HL-60/S4 (cell line): ENCODE measurements around the gene FLRT2.

Experiments
- in situ Hi-C: fragments of 300-500 bp; cut with MboI; formaldehyde crosslinking; loops from 2 replicates; pipeline ENCODE4 v1.14.3; 2022; ENCODE audit warnings: low sequenced_read_pairs

Gene FLRT2

DNA sequence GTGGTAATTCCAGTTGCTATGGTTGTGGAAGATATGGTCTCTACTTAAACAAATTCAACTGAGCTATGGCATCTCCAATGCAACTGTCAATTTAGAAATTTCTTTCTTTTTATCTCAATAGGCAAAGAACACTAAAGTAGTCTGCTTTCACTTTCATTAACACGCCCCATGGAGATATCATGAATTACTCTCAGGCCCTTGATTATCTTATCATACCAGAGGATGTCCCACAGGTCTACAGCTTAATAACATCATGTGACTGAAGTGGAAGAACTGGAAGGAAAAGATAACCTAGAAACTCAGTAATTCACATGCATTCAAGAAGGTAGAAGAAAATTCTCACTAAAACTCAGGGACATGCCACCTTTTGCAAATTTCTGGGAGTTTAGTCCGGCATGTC is 114.3 kb downstream of the FLRT2 start:
- in situ Hi-C loops, result no loop called here

DNA sequence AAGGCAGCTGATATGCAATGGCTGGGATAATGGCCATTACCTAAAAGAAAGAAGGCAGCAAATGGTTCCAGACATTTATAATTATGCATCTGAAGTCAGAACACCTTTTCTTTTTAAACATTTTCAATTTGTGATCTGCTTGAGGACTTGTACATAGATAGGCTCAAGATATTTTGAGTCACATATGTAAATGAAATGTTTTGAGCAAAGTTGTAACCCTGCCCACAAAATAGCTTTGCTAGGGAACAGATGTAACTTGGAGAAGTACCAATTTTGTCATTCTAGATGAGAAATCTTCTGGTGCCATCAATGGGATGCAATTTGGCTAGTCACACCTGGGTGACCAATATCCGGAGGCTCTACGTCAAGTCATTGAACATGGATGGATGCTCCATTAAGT is 123.1 kb downstream of the FLRT2 start:
- in situ Hi-C loops, result no loop called here

DNA sequence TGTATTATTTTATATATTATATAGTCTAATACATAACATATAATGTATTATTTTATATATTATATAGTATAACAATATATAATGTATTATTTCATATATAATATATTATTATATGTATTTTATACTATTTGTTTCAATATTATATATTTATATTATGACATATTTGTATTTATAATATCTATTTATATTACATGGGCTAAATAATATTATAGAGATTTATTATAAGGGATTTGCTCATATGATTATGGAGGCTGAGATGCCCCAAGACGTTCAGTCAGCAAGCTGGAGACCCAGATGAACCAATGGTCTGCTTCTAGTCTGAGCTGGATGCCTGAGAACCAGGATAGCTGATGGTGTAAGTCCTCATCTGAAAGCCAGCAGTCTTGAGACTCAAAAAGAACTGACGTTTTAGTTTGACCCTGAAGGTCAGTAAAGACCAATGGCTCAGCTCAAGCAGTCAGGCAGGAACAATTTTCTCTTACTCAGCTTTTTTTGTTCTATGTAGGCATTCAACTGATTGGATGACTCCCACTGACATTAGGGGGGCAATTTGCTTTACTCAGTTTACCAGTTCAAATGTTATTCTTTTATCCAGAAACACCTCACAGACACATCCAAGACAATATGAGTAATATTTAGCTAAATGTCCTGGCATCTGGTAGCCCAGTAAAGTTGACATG is 130.4 kb downstream of the FLRT2 start:
- in situ Hi-C loops, result no loop called here

DNA sequence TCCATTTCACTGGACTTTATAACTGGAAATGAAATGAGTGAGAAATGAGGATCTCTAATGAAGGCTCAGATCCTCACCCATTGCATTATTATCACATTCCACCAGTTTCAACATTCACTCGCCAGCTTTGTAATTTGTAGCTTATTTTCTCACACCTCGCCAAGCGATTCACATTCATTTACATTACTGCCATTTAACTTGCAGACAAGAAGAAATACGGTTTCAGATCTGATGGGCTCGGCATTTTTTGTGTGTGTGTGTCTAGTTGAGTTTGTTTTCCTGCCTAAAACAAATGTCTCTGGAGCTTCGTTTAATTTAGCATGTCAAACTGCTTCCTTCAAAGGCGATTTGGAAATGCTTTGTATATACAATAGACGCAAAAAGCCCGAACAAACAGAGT is 132.2 kb downstream of the FLRT2 start:
- in situ Hi-C loops, result no loop called here

DNA sequence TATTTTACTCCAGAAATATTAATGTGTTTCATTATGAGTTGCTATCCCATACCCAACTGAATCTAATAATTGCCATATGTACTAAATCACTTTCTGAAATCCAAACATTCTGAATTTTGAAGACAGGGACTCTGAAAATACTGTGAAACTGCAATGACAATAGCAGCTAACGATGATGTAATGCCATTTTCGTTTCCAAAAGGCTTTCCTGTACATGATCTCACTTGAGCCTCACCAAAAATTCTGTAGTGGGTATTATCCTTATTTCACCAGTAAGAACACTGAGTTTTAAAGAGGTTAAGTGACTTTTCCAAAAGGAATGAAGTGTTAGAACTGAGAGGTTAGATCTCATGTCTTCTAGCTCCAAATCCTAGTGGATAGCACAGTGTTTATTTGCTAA is 133.3 kb downstream of the FLRT2 start:
- in situ Hi-C loops, result no loop called here

DNA sequence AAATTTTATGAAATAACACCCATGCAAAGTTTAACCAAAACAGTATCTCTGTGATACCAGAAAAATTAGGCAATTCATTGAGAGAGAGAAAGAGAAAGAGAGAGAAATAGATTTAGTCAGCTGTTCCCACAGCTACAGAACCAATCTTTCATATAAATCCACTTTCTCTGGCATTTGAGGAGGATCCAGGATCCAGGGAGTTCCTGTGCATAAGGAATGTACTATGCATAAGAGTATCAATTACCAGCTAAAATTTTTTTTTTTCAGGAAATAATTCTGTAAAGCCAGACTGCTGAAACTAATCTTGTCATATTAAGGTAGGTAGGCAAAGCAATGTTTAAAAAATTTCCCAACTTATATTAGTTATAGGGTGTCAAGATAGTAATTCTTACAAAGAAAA is 133.7 kb downstream of the FLRT2 start:
- in situ Hi-C loops, result no loop called here

DNA sequence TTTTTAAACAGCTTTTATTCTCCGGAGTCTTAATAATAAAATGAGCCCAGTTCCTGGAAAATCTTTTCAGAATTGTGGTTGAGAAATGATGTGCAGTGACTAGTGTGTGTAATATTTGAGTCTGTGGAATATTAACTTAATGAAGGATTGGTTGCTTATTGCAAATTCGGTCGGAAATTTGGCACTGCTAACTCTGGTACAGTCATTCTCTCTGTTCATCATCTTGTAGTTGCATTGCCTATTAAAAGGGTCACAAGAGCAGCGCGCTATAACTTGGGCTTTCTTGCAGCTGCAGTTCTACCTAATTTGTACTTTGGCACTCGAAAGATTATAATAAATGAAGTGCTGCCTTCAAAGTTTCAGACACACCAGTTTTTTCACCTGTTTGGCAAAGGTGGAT is 146.0 kb downstream of the FLRT2 start:
- in situ Hi-C loops, result no loop called here

DNA sequence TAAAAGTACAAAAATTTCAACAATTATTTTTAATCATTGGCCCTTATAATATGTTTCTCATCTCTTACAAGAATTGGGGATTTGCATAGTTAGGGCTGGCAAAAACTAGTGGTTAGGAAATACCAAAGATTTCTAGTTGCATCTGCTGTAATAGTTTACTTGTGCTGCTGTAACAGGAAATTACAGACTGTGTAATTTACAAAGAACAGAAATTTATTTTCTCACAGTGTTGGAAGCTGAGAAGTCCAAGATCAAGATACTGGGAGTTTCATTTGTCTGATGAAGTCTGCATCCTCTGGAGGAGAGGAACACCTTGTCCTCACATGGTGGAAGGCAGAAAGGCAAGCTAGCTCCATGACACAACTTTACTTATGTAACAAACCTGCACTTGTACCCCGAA is 157.0 kb downstream of the FLRT2 start:
- in situ Hi-C loops, result no loop called here

DNA sequence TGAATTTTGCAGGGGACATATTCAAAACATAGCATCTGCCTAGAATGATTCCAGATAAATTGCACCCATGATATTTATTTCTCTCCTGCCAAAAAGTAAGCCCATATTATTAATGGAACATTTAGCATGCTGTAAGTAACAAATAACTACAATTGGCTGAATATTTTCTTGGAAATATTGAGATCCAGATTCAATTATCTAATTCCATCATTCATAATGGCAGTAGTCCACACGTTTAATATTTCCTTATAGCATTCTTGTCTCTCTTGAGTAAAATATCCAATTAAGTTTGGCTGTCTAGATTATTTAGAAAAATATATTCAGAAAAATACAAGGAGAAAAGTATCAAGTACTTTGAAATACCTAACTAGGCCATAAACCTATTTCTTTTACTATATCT is 157.5 kb downstream of the FLRT2 start:
- in situ Hi-C loops, result no loop called here

DNA sequence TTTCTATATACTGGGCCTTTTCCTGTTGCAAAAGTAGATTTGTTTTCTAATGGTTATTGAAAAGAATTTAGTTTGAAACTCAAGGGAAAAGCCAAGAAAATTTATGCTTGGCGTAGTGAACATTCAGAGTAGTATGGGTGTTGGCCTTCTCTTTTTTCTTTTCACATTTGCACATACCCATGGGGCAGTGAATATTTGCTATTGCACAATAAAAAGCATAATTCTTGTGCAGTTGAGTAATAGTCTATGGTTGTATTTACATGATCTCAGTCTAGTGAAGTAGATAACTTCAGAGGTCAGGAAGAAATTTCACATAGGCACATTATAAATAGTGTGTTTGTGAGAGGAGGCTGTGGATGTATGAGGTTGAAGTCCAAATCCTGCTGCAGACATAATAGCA is 158.1 kb downstream of the FLRT2 start:
- in situ Hi-C loops, result no loop called here

DNA sequence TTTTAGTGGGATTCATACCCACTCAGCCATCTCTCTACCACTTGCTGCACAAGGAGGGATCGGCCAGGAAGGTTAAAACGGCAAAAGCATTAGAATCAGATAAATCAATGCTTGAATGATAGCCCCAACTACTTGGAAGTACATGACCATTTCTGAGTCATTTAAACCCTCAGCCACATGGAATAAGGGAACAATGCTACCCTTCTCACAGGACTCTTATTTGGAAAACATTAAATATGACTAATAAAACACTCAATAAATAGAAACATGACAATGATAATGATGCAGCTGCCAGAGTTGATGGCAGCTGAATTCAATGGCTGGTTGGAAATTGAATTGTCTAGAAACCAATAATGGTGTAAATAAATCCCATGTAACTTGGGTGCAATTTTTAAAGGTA is 165.4 kb downstream of the FLRT2 start:
- in situ Hi-C loops, result no loop called here

DNA sequence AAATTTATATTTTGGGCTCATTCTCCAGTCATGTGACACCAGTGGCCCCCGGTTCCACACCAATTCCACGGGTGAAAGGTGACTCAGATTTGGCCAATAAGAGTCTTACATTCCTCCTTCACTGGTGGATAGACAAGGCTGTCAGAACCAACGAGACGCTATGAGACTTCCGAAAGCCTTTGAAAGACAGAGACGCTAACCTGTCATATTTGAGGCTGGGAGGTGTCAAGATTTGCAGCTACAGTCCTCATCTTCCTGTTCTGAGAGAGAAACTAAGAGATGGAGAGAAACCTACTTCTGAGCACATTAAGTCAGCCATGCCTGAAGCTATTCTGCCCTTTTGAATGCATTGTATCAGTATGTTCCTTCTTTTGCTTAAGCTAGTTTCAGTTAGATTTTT is 171.2 kb downstream of the FLRT2 start:
- in situ Hi-C loops, result no loop called here

DNA sequence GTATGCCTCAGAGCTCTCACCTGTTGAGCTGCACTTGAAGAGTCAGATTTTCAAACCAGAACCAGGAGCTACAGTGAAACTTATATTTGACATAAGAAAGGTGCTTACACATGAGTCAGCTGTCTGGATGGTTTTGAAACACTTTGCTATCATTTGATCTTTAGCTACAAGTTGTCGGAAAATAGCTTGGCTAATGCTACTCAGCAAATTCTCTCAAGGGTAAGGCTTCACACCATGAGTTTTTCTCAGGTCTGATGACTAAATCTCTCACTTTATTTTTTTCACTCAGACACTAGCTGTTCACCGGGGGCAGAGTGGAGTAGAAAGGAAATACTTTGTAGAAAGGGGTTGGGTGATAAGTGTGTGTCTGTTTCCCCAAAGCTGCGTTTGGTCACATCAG is 171.8 kb downstream of the FLRT2 start:
- in situ Hi-C loops, result no loop called here

DNA sequence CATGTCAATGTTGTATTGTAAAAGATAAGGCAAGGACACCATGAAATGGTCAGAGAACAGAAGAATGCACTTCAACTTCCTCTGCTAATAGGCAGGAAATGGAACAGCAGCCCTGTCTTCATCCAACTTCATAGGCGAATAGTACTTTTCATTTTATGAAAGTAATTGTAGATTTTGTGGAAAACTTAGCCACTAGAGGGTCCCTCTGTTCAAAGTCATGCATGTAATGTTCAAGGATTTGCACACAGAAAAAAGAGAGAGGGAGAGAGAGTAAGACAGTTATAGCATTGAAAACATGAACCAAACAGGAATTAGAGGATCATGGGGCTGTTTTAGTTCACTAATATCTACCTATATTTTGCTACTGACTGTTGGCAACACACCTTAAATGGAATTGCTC is 172.2 kb downstream of the FLRT2 start:
- in situ Hi-C loops, result no loop called here

DNA sequence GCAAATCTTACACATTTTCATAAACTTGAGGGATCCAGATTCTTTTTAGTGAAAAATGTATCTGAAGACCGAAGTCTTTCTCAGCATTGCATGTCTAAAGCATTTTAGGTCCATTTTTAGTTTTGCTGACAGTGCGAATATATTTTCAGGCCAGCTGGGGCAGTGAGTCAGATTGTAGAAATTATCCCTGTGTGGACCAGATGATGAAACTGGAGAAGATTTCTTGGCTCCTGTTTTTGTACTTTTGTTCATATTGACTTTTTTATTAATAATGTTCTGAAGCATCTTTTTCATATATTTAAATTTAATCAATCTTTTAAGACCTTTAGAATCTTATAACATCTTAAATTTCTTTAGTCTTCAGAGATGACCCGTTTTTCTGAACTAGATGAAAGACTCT is 173.1 kb downstream of the FLRT2 start:
- in situ Hi-C loops, result no loop called here
